Nephron (organoid): ENCODE results near the gene PIH1D1.

Source experiments
- H3K27ac Mint-ChIP-seq, 3 experiments: 2 replicates each; pipeline ENCODE4 v1.8.0; 2020; ENCODE audit warnings: mixed read lengths in 3 of 3, mild to moderate bottlenecking in 2 of 3, moderate library complexity in 1 of 3
- H3K27me3 Mint-ChIP-seq: 2 replicates; pipeline ENCODE4 v1.8.0; 2021; ENCODE audit warnings: low read depth, mild to moderate bottlenecking, moderate library complexity, mixed read lengths
- H3K36me3 Mint-ChIP-seq: 2 replicates; pipeline ENCODE4 v1.8.0; 2020; ENCODE audit warnings: low read depth, mixed read lengths
- H3K4me1 Mint-ChIP-seq: 2 replicates; pipeline ENCODE4 v1.8.0; 2020; ENCODE audit warnings: mixed read lengths
- H3K4me3 Mint-ChIP-seq, 3 experiments: 2 replicates each; pipeline ENCODE4 v1.8.0; 2020; ENCODE audit warnings: mild to moderate bottlenecking in 3 of 3, mixed read lengths in 3 of 3, moderate library complexity in 2 of 3
- H3K9me3 Mint-ChIP-seq: 2 replicates; pipeline ENCODE4 v1.8.0; 2020; ENCODE audit warnings: mixed read lengths
- TF ChIP-seq, protein P1 (sequence below), 3 experiments: fragments of 200-600 bp; sonication (generic); IDR thresholded peaks; one replicate each; pipeline ENCODE4 v1.5.0; 2021; ENCODE audit warnings: antibody characterized with exemption in 3 of 3; ENCODE audit not compliant: unreplicated experiment in 3 of 3

Gene PIH1D1

DNA sequence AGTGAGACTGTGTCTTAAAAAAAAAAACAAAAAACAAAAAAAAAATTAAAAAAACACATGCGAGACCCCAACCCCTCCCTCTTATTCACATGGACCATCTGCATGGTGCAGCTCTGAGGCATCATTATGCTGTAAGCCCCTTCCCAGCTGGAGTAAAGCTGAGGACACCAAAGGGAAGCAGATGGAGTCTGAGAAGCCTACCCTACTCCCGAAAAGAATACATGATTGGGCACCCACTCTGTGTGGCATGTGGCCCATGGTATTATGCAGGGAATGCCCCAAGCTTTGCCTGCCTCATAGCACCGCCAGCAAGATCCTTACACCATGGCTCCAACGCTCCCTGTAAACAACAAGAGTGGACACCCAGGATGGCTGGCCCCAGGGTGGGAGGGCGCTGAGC, 33.1 kb downstream of the PIH1D1 start:
- peaks cover 47% of the 10 kb centered on the region for H3K4me1 Mint-ChIP-seq
- H3K4me3 Mint-ChIP-seq, result no peak overlapping the region
- peaks cover 69% of the 10 kb centered on the region for H3K27me3 Mint-ChIP-seq
- TF ChIP-seq, protein P1, sequence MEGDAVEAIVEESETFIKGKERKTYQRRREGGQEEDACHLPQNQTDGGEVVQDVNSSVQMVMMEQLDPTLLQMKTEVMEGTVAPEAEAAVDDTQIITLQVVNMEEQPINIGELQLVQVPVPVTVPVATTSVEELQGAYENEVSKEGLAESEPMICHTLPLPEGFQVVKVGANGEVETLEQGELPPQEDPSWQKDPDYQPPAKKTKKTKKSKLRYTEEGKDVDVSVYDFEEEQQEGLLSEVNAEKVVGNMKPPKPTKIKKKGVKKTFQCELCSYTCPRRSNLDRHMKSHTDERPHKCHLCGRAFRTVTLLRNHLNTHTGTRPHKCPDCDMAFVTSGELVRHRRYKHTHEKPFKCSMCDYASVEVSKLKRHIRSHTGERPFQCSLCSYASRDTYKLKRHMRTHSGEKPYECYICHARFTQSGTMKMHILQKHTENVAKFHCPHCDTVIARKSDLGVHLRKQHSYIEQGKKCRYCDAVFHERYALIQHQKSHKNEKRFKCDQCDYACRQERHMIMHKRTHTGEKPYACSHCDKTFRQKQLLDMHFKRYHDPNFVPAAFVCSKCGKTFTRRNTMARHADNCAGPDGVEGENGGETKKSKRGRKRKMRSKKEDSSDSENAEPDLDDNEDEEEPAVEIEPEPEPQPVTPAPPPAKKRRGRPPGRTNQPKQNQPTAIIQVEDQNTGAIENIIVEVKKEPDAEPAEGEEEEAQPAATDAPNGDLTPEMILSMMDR (IDR thresholded peaks at IDR 0.05; ENCODE audit: unreplicated experiment in 3 of 3), result no peak
- H3K9me3 Mint-ChIP-seq, result peaks cover under 1% of the 10 kb centered on the region
- H3K36me3 Mint-ChIP-seq, result no peaks in the 10 kb centered on the region
- H3K27ac Mint-ChIP-seq, result no peak overlapping the region

DNA sequence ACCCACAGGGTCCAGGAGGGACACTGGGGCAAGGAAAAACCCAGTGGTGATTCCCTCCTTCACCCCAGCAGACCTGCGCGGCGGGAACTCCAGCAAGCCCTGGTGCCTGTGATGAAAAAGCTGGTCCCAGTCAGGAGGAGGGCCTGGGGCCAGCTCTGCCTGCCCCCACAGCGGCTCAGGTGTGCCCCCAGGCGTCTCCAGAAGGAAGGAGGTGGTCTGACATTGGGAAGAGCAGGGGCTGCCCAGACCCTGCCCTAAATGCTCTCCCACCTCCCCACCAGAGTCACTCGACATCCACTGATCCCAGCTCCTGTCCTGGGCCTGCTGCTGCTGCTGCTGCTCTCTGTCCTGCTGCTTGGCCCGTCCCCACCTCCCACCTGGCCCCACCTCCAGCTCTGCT, 34.5 kb downstream of the PIH1D1 start:
- TF ChIP-seq, protein P1 (IDR thresholded peaks at IDR 0.05; ENCODE audit: unreplicated experiment in 3 of 3), result no peak
- Mint-ChIP-seq H3K36me3 (no peaks in the 10 kb centered on the region), H3K4me1 (peaks cover 53% of the 10 kb centered on the region), H3K27me3 (peaks cover 56% of the 10 kb centered on the region), H3K27ac (no peak overlapping the region), H3K9me3 (no peaks in the 10 kb centered on the region), H3K4me3 (no peak overlapping the region)

DNA sequence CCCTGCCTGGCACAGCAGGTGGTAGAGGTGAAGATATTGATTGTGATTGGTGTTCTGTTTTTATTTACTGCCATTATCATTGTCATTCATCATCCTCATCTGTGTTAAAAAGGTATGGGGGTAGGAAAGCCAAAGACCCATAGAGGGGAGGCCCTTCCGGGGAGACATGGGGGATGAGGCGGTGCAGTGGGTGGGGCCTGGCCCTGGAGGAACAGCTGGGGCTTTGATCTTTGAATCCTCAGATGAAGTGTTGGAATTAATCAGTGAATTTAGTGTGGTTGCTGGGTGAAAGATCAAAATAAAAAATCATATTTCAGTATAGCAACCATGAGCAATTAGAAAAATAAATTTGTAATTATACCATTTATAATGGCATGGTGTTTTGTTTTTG, 35.8 kb downstream of the PIH1D1 start:
- TF ChIP-seq, protein P1 (IDR thresholded peaks at IDR 0.05; ENCODE audit: unreplicated experiment in 3 of 3), result no peak
- no peak overlapping the region for H3K4me3 Mint-ChIP-seq
- peak overlapping the region in 1 of 3 experiments; percentile 41 for H3K27ac Mint-ChIP-seq
- H3K36me3 Mint-ChIP-seq, result no peaks in the 10 kb centered on the region
- peaks cover 49% of the 10 kb centered on the region for H3K4me1 Mint-ChIP-seq
- peaks cover 49% of the 10 kb centered on the region for H3K27me3 Mint-ChIP-seq
- H3K9me3 Mint-ChIP-seq, result no peaks in the 10 kb centered on the region

DNA sequence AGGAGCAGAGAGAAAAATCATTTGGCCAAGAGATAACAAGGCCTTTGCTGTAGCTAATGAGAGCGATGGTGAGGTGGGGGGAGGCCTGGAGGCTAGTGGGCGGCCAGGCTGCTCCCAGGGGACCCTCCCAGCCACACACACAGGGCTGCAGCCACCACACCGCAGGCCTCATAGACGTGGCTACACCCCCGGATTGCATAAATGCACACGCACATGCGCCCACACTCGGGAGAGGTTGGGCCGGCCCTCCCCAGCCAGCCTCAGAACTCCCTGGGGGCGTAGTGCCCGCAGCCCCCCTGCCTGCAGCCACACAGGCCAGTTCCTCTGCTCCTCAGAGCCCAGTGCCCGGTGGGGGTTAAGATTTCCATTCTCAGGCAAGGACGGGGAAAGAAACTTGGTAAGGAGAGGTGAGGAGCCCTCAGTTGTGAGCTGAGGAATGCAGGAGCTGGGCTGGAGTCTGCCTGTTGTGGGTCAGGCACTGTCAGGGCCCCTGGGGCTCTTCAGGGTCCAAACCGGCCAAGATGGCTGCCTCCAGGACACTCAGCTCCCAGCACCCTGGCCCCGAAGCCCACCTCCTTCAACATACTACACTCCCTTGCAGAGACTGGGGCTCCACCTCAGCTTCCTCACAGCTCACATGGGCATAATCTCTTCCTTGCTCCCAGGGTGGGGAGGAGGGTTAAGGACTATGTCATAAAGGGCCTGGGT, 36.4 kb downstream of the PIH1D1 start:
- no peak overlapping the region for H3K4me3 Mint-ChIP-seq
- TF ChIP-seq, protein P1 (IDR thresholded peaks at IDR 0.05; ENCODE audit: unreplicated experiment in 3 of 3), result no peak
- H3K9me3 Mint-ChIP-seq, result no peaks in the 10 kb centered on the region
- H3K27ac Mint-ChIP-seq, result peak overlapping the region in 2 of 3 experiments; percentile 40 to 46
- H3K4me1 Mint-ChIP-seq, result peaks cover 45% of the 10 kb centered on the region
- H3K27me3 Mint-ChIP-seq, result peaks cover 44% of the 10 kb centered on the region
- no peaks in the 10 kb centered on the region for H3K36me3 Mint-ChIP-seq

DNA sequence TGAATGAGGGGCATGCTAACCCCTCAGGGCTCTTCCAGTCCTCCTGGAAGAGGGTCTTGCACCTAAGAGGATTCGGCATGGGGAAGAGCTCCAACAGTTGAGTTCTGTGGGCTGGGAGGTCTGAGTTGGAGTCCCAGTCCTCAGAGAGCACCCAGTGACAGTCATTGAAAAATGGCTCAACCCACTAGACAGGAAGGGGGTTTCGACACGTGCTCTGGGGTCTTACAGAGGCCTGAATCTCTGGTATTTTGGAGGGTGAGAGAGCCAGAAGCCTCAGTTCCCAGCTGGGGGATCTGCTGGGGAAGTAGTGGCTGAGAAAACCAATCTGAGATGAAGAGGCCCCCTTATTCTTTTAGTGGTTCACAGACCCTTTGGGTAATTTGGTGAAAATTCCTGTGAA, 37.4 kb downstream of the PIH1D1 start:
- Mint-ChIP-seq H3K4me1 (peaks cover 40% of the 10 kb centered on the region), H3K27ac (peak overlapping the region in 2 of 3 experiments; percentile 55 to 90), H3K9me3 (no peaks in the 10 kb centered on the region), H3K27me3 (peaks cover 37% of the 10 kb centered on the region), H3K36me3 (no peaks in the 10 kb centered on the region), H3K4me3 (no peak overlapping the region)
- TF ChIP-seq, protein P1 (IDR thresholded peaks at IDR 0.05; ENCODE audit: unreplicated experiment in 3 of 3), result no peak

DNA sequence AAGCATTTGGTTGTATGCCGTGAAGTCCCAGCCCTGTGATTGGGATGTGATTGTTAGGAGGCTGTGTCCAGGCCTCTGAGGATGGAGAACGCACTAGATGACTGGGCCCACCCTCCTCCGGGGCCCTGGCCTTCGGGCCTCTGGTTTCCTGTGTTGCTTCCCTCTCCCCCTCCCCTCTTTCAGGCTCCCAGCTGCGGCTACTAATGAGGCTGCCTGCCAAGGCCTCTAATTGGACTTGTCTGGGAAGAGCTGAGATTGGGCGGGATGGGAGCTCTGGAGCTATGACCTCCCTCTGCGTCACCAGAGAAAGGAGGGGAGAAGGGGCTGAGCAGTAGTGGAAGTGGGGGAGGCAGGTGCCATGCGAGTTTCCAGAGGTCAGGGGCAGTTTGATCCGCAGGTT, 38.3 kb downstream of the PIH1D1 start:
- H3K9me3 Mint-ChIP-seq, result no peaks in the 10 kb centered on the region
- H3K4me3 Mint-ChIP-seq, result peak overlapping the region; percentile 2 to 21 (median 6)
- TF ChIP-seq, protein P1 (IDR thresholded peaks at IDR 0.05; ENCODE audit: unreplicated experiment in 3 of 3), result no peak
- H3K27me3 Mint-ChIP-seq, result peaks cover 31% of the 10 kb centered on the region
- peak overlapping the region; percentile 67 to 90 (median 81) for H3K27ac Mint-ChIP-seq
- no peaks in the 10 kb centered on the region for H3K36me3 Mint-ChIP-seq
- H3K4me1 Mint-ChIP-seq, result peaks cover 45% of the 10 kb centered on the region
